Measurements from ENCODE around the gene WDR44.

DNA sequence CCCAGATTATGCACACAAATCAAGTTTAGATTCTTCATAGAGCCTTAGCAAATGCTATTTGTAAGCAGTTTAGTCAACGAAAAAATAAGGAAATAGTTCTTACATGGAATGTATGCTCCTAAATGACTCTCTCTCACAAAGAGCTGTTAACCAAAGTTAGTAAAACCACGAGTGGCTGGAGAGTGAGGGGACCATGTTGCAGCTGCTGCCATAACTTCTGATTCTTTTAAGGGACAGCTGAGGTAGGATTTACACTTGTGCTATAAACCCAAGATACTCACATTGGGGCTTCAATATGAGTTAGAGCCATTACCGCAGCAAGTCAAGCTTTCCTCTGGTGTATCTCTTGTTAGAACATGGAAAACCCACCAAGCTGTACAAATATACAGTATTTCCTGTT is 152.4 kb downstream of the WDR44 start:
- TF ChIP-seq, protein P1, sequence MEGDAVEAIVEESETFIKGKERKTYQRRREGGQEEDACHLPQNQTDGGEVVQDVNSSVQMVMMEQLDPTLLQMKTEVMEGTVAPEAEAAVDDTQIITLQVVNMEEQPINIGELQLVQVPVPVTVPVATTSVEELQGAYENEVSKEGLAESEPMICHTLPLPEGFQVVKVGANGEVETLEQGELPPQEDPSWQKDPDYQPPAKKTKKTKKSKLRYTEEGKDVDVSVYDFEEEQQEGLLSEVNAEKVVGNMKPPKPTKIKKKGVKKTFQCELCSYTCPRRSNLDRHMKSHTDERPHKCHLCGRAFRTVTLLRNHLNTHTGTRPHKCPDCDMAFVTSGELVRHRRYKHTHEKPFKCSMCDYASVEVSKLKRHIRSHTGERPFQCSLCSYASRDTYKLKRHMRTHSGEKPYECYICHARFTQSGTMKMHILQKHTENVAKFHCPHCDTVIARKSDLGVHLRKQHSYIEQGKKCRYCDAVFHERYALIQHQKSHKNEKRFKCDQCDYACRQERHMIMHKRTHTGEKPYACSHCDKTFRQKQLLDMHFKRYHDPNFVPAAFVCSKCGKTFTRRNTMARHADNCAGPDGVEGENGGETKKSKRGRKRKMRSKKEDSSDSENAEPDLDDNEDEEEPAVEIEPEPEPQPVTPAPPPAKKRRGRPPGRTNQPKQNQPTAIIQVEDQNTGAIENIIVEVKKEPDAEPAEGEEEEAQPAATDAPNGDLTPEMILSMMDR (IDR thresholded peaks at IDR 0.05), result no peak
- no peak for TF ChIP-seq POLR2A (IDR thresholded peaks at IDR 0.05)
- TF ChIP-seq POLR2AphosphoS5 (IDR thresholded peaks at IDR 0.05), result no peak
- TF ChIP-seq EP300 (IDR thresholded peaks at IDR 0.05), result no peak
